NT2/D1 (cell line): Measurements from ENCODE around the gene SRPX2.

Experiments used
- DNase-seq: peaks from one replicate; pipeline ENCODE4 v3.0.0-alpha.2; 2011; ENCODE audit warnings: low read depth, low spot score
- H3K27me3 ChIP-seq: 2 replicates; pipeline ENCODE4 v1.6.0; 2011; ENCODE audit warnings: mild to moderate bottlenecking; ENCODE audit not compliant: insufficient read length, insufficient read depth
- H3K36me3 ChIP-seq: 2 replicates; pipeline ENCODE4 v1.6.1; 2011; ENCODE audit warnings: mild to moderate bottlenecking, low read length, mixed read lengths; ENCODE audit not compliant: insufficient read depth, insufficient read length
- H3K4me1 ChIP-seq: 2 replicates; pipeline ENCODE4 v1.5.1; 2011; ENCODE audit not compliant: insufficient read depth, insufficient read length
- H3K4me3 ChIP-seq: 2 replicates; pipeline ENCODE4 v1.5.1; 2011; ENCODE audit warnings: low read depth; ENCODE audit not compliant: insufficient read length
- H3K9ac ChIP-seq: 2 replicates; pipeline ENCODE4 v1.6.0; 2011; ENCODE audit warnings: low read depth; ENCODE audit not compliant: insufficient read length
- H3K9me3 ChIP-seq: 2 replicates; pipeline ENCODE4 v1.5.1; 2011; ENCODE audit warnings: mild to moderate bottlenecking, low read length; ENCODE audit not compliant: insufficient read depth
- SUZ12 ChIP-seq: IDR thresholded peaks from 2 replicates; pipeline ENCODE4 v1.6.1; 2011; ENCODE audit not compliant: insufficient read length, insufficient read depth; ENCODE audit errors: extremely low read depth
- YY1 ChIP-seq: IDR thresholded peaks from 2 replicates; pipeline ENCODE4 v1.6.1; 2011; ENCODE audit not compliant: insufficient read length, insufficient read depth
- ZNF274 ChIP-seq: IDR thresholded peaks from 2 replicates; pipeline ENCODE4 v1.6.1; 2011; ENCODE audit warnings: mild to moderate bottlenecking, low read depth, low read length

SRPX2 gene

GRCh38 chrX:100696699-100697351, 52.8 kb downstream of the SRPX2 start:
- no peaks in the 10 kb centered on the region for H3K9me3 ChIP-seq
- peaks cover 3% of the 10 kb centered on the region for H3K36me3 ChIP-seq
- no peak overlapping the region for H3K4me3 ChIP-seq
- no peaks in the 10 kb centered on the region for H3K4me1 ChIP-seq
- no peak for DNase-seq
- no peaks in the 10 kb centered on the region for H3K27me3 ChIP-seq
- no peak for TF ChIP-seq SUZ12
- H3K9ac ChIP-seq = no peak overlapping the region

- H3K9me3 ChIP-seq = no peaks in the 10 kb centered on the region
- no peaks in the 10 kb centered on the region for H3K4me1 ChIP-seq
- no peak for DNase-seq
- H3K36me3 ChIP-seq = peaks cover 3% of the 10 kb centered on the region
- no peak overlapping the region for H3K4me3 ChIP-seq
- no peaks in the 10 kb centered on the region for H3K27me3 ChIP-seq
- H3K9ac ChIP-seq = no peak overlapping the region
- no peak for TF ChIP-seq ZNF274
- no peak for TF ChIP-seq SUZ12
- no peak for TF ChIP-seq YY1
Observed at GRCh38 chrX:100698551-100698950, 54.6 kb downstream of the SRPX2 start.

DNA sequence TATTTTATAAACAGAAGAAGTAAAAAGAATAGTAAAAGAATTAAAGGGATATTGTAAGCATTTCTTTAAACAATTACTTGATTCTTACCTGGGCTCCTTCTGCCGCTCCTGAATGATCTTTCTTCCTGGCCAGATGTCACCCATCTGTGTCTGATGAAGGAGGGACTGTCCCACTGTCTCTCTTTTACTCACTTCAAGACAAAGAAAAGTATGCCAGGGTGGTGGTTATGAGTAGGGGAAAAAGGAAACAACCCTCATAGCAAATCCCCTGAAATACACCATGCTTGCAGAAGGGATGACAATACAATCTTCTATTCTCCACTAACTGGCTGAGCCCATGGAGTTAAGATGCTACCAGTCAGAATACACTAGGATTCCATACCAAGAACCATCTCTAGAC, 56.8 kb downstream of the SRPX2 start:
- H3K9me3 ChIP-seq = no peaks in the 10 kb centered on the region
- TF ChIP-seq SUZ12 (no peak), YY1 (no peak), ZNF274 (no peak)
- no peak for DNase-seq
- no peaks in the 10 kb centered on the region for H3K4me1 ChIP-seq
- H3K4me3 ChIP-seq = no peak overlapping the region
- H3K9ac ChIP-seq = no peak overlapping the region
- peaks cover 3% of the 10 kb centered on the region for H3K36me3 ChIP-seq
- H3K27me3 ChIP-seq = no peaks in the 10 kb centered on the region

DNA sequence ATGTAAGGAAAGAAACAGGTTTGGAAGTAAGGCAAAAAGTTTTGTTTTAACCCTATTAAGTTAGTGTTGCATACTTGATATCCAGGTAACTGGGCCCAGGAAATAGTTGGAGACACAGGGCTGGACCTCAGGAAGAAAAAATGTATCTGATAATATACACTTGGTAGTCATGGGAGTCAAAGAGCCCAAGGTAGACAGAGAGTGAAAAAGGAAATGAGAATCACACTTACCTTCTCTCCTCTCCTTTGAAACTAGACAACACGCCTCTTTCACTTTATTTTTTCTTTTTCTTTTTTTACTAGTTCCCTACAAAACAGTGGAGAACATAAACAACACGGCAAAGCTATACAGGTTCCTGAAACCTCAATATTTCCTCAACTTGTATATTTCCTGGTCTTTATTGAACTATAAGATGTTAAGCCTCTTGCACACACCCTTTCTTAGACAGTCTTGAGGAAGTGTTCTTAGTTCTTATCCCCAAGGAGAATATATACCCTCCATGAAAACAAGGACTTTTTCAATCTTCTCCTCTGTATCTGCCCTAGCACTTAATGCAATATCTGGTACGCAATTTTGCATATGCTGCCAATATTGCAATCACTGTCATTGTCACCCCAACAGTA, 60.7 kb downstream of the SRPX2 start:
- H3K9ac ChIP-seq = no peak overlapping the region
- no peaks in the 10 kb centered on the region for H3K27me3 ChIP-seq
- H3K9me3 ChIP-seq = no peaks in the 10 kb centered on the region
- peaks cover 3% of the 10 kb centered on the region for H3K36me3 ChIP-seq
- H3K4me1 ChIP-seq = no peaks in the 10 kb centered on the region
- no peak overlapping the region for H3K4me3 ChIP-seq
- TF ChIP-seq SUZ12 = no peak
- no peak for TF ChIP-seq YY1
- TF ChIP-seq ZNF274 = no peak
- no peak for DNase-seq

DNA sequence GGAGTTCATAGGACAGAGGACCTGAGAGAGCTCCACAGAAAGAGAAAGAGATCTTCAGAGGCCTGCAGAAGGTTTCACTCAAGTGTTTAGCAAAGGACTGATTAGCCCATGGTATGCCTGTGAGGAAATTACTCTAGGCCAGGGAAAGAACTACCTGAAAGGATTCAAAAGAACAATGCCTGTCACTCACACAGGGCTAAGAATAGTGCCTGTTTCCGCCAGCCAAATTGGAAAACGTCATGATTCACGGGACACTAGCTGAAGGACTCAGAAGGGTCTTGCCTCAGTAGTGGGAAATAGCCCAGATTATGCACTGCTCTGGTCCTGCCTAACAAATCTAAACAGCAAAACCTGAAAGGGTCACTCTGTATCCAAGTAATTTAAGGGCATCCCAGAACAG, 66.8 kb downstream of the SRPX2 start:
- H3K27me3 ChIP-seq = no peaks in the 10 kb centered on the region
- DNase-seq = no peak
- H3K4me1 ChIP-seq = no peaks in the 10 kb centered on the region
- TF ChIP-seq SUZ12 = no peak
- TF ChIP-seq ZNF274 = no peak
- no peak for TF ChIP-seq YY1
- H3K9me3 ChIP-seq = no peaks in the 10 kb centered on the region
- no peaks in the 10 kb centered on the region for H3K36me3 ChIP-seq
- H3K4me3 ChIP-seq = no peak overlapping the region
- H3K9ac ChIP-seq = no peak overlapping the region

DNA sequence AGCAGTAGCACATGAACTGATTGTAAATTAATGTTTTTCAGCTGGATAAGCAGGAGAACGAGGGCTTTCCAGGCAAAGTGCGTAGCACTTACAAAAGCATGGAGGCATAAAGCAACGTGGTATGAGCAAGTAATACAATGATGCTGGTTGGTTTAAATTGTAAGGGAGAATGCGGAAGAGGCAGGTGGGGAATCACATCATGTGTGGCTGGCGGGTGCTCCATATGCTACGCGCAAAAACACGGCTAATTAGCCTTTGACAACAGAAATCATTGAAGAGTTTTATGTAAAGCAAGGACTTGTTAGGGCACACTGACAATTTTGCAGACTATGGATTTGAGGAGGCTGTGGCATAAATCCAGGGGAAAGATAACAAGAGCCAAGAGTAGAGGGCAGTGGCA, 73.4 kb downstream of the SRPX2 start:
- DNase-seq = no peak
- Histone ChIP-seq H3K9ac (no peak overlapping the region), H3K4me1 (no peaks in the 10 kb centered on the region), H3K27me3 (no peaks in the 10 kb centered on the region), H3K9me3 (no peaks in the 10 kb centered on the region), H3K36me3 (no peaks in the 10 kb centered on the region), H3K4me3 (no peak overlapping the region)
- TF ChIP-seq YY1 (no peak), ZNF274 (no peak), SUZ12 (no peak)

GRCh38 chrX:100719139-100719538, 75.1 kb downstream of the SRPX2 start:
- Histone ChIP-seq H3K4me1 (no peaks in the 10 kb centered on the region), H3K27me3 (no peaks in the 10 kb centered on the region), H3K36me3 (no peaks in the 10 kb centered on the region), H3K4me3 (no peak overlapping the region), H3K9me3 (peaks cover 8% of the 10 kb centered on the region; the same call in 1 of the 2 replicates), H3K9ac (no peak overlapping the region)
- no peak for DNase-seq
- TF ChIP-seq SUZ12 = no peak
- no peak for TF ChIP-seq YY1
- no peak for TF ChIP-seq ZNF274
